GM19043 (cell line): ENCODE measurements around the gene FLNC.

Source experiments
- ATAC-seq: cut with Tn5 transposase; IDR thresholded peaks from one replicate; pipeline ENCODE4 v1.9.1; 2021; ENCODE audit warnings: low read depth; ENCODE audit not compliant: unreplicated experiment

Gene FLNC

GRCh38 chr7:128859232-128860157, 29.3 kb downstream of the FLNC start:
- no peak for ATAC-seq

- no peak for ATAC-seq
Observed at GRCh38 chr7:128860158-128861073, 30.2 kb downstream of the FLNC start.

DNA sequence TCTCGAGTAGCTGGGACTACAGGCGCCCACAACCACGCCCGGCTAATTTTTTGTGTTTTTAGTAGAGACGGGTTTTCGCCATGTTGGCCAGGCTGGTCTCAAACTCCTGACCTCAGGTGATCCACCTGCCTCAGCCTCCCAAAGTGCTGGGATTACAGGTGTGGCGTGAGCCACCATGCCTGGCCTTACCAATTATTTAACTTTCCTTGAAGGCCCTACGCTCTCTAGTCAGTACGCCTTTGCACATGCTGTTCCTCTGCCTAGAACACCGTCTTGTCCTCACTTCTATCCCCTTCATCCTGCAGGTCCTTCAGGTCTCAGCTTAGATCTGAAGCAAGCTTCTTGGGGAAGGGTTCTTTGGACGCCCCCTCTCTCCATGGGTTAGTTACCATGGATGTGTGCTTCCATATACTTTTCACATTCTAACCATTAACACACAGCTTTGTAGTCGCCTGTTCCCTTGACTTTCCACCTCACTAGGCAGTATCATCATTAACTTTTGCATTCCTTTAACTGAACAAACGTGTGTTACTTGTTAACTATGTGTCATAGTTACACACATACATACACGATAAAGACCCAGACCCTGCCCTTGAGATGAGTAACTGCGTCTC, 31.9 kb downstream of the FLNC start:
- no peak for ATAC-seq

- peak; percentile 86 for ATAC-seq
Observed at GRCh38 chr7:128862571-128863432, 32.6 kb downstream of the FLNC start, which contains the start of gene ATP6V1F. ATP6V1F (plus strand) TSS chr7:128862856; CDS start chr7:128862905, 49 bp downstream.

DNA sequence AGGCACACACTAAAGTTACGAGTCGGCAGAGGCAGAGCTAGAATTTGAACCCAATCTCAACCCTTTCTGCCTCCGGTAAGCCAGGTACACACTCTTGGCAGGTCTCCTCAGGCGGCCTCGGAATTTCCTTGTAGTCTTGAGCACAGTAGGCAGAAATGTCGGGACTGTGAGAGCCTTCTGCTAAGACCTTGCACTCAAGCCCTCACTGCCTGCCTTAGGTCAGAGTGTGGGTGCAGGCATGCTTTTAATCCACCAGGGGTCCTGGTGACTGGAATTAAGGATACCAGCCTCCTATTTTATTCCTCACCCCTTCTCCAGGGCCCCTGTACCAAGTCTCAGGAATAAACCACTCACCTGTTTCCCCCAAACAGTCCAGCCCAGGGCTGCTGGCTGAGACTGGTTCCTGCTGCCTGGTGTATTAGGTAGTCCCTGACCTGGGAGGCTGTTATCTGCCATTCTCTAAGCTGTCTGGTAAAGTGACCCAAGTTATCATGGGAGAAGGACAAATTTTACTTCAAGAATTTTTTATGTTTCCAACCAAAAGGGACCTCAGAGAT, 33.3 kb downstream of the FLNC start:
- ATAC-seq: no peak

GRCh38 chr7:128865303-128865702, 35.1 kb downstream of the FLNC start:
- no peak for ATAC-seq

DNA sequence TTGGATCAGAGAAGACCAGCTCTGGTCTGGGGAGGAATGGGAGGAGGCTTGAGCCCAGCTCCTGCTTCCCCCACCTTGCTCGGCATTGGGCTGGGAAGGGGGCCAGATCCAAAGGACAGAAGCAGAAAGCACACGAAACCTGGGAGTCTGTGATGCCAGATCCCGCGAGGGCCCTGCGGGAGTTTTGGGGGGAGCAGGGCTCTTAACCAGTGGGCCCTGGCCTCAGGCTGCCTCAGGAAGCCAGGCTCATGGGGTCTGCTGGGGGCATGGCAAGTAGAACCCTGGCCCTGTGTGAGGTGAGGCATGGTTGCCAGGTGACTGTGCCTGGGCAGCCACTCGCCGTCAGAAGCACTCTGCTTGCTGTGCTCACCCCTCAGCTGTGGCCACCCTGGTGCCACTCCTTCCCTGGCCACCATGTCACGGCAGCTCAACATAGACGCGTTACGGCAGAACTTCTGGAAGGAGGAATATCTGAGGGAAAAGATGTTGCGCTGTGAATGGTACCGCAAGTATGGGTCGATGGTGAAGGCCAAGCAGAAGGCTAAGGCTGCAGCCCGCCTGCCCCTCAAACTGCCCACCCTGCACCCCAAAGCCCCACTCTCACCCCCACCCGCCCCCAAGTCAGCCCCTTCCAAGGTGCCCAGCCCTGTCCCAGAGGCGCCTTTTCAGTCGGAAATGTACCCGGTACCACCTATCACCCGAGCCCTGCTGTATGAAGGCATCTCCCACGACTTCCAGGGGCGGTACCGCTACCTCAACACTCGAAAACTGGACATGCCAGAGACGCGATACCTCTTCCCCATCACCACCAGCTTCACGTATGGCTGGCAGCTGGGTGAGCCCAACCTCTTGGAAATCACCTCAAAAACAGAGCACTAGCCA, 36.0 kb downstream of the FLNC start:
- ATAC-seq: no peak

DNA sequence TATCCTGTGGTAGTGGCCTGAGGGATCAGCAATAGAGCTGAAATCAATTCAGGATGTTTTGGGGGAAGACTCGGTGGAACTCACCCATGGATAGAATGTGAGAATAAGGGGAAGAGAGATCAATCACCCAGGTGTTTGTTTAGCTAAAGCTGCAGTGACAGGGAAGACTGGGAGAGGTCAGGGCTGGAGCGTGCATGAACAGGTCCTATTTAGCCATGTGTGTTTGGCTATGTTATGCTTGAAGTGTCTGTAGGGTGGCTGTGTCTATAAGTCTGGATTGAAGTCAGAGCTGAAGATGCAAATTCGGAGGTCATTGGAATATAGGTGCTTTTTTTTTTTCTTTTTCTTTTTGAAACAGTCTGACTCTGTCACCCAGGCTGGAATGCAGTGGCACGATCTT, 37.0 kb downstream of the FLNC start:
- ATAC-seq: no peak

DNA sequence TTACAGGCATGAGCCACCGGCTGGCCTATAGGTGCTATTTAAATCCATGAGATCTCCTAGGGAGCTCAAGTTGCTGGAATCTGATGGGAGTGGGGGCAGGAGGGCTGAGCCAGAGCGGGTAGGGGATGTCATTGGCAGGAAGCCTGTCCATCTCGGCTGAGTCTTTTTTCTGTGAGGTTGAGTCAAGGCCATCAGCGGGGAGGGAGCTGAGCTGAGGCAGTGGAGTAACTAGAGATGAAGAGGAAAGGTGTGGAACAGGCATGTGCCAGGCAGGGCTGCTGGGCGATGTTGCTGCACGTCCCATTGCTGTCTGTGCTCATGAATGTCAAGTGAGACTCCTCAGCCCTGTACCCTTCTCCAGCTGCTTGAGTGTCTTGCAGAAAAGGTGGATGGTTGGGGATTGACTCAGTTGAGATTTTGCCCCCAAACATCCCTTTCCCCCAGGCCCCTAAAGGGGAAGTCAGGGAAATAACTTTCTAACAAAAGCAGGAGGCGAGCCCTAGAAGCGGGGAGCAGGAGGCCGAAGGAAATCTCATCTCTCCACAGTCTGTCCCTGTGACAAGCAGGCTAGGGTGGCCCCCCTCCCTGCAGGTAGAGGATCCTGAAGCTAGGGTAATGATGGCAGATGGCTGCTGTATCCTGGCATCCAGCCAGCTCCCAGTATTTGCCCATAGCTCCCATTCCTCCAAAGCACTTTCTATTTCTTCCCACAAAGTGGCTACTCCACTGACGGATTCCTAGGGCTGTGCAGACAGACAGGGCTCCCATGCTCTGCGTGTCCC, 37.8 kb downstream of the FLNC start:
- no peak for ATAC-seq

DNA sequence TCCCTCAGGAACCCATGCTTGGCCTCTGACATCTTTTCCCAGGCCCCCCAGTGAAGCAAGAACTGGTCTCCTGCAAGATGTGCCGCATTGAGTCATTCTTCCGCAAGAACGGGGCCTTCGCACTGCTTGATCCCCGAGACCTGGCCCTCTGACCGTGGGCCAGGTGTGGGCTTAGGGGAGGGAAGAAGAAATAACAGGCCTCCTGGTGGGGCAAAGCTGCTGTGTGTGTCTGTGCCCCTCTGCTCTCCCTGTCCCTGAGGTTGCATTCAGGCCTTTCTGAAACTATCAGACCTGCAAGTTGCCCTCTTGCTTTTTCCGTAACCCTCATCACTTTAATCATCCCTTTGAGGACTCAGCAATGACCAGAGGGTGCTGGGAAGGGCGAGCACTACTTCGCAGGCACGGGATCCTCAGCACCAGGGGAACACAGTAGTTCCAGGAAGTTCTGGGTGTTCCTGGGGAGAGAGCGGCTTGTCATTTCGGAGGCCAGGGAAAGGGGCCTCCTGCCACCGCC, 38.5 kb downstream of the FLNC start:
- ATAC-seq: no peak

DNA sequence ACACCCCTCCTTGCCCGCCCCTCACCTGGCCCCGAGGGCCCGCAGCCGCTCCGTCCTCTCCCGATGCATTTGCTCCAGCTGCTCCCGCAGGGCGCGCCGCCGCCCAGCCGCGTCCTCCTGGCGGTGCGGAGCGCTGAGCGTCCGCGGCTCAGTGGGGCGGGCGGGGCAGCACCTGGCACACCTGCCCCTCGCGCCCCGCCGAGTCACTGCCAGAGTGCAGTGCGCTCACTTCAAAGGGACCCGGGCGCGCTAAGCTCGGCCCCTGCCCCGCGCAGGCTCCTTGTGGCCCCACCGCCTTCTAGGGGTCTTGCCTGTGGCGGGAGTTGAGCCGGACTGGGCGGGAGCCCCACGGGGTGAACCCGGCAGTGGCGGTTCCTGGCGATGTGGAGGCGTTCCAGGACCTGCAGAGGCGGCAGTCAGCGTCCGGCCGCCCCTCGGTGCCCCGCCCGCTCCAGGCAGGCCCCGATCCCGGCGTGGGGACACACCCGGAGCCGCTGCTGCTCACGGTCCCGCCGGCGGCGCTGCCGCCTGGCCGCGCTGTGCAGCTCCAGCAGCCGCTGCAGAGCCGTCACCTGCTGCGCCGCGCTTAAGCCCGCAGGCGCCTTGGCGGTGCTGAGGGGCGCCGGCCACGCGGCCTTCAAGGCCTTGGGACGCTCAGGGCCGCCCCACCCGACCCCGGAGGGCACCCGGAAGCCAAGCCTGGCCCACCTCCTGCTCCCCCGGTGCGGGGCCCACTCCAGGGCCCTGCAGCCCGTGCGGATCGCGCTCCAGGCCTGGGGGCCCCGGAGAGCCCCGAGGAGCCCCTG, 39.1 kb downstream of the FLNC start:
- peak; percentile 61 for ATAC-seq

- ATAC-seq: no peak
Observed at GRCh38 chr7:128869944-128870285, 39.7 kb downstream of the FLNC start.

DNA sequence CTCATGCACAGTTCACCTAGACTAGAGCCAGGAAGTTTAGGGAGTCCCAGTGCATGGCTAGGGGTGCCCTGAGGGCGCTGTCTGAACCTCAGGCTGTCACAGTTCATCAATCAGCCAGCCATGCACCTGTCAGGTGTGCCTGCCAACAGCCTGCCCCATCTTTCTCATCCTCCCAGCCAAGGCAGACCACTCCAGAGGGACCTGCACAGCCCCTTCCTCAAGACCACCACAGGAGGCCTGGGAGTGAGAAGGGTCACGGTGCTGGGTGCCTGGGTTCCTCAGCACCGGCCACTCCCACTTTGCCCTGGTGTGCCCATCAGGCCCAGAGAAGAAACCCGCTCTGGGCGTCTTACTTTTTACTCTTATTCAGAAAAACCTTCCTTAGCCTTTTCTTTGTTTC, 40.8 kb downstream of the FLNC start:
- ATAC-seq: no peak

DNA sequence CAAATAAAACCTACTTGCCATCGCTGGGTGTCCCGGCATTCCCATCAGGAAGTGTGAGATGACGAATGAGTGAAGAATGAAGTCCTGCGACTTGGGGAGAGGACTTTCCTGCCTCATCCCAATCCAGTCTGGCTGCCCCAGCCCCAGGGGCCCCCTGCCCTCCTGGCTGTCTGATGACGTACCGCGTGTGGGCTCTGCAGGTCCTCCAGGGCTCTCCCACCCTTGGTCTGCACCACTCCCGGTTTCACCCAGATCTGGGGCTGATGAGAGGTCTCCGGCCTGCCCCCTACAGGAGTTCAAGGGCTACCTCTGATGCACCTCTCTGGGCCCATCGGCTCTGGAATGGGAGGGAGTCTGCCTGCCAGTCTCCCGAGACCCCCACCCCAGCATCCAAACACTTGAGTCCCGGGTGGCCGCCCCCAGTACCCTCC, 42.2 kb downstream of the FLNC start:
- no peak for ATAC-seq

DNA sequence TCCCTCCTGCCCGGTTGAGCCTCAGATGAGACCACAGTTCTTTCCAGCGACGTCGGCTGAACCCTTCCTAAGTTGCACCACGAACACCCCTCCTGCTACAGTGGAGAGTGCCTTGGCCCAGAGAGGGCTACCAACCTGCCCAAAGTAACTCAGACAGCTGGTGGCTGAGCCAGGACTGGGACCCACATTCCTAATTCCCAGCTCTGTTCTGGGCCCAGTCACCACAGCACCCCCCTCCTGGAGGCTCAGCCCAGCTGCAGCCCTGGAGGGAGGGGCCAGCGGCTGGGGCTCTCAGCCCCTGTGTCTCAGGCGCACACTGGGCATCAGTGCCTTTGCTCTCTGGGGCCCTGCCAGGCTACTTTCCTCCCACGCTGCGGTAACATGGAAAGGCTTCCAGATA, 43.0 kb downstream of the FLNC start:
- ATAC-seq: no peak

GRCh38 chr7:128874140-128875031, 44.2 kb downstream of the FLNC start:
- no peak for ATAC-seq
